Right lobe of liver (tissue), 6 donors: ENCODE results near the gene APOM. TPM values are rescaled to one million over a fixed set of nuclear protein-coding genes. Genes with fewer than 3 reads are reported as not detected.

Source experiments
- ATAC-seq, 4 donors: fragments of 200-7000 bp; cut with Tn5 transposase; one replicate each; pipeline ENCODE4 v1.9.1; 2020; ENCODE audit warnings: mild to moderate bottlenecking in 4 of 4, moderate library complexity in 4 of 4
- DNase-seq, 3 donors: peaks; one replicate each; pipeline ENCODE4 v3.0.0-alpha.2; 2020
- H3K27ac ChIP-seq, 3 donors: fragments of 200-600 bp; one replicate each; pipeline ENCODE4 v1.8.0; 2022
- H3K27me3 ChIP-seq, 2 donors: fragments of 200-600 bp; one replicate each; pipeline ENCODE4 v1.8.0; 2022
- H3K36me3 ChIP-seq, 4 donors: fragments of 200-600 bp; sonication (generic) in 1 of 4; one replicate each; pipeline versions ENCODE4 v1.5.1 to v1.8.0; 2017 to 2022; ENCODE audit warnings: control low read depth in 1 of 4
- H3K4me1 ChIP-seq, 4 donors: fragments of 200-600 bp; sonication (generic) in 1 of 4; one replicate each; pipeline versions ENCODE4 v1.5.1 to v1.8.0; 2017 to 2022; ENCODE audit warnings: control low read depth in 1 of 4
- H3K4me3 ChIP-seq, 3 donors: fragments of 200-600 bp; one replicate each; pipeline ENCODE4 v1.8.0; 2022
- H3K9me3 ChIP-seq, 4 donors: fragments of 200-600 bp; sonication (generic) in 1 of 4; one replicate each; pipeline versions ENCODE4 v1.5.1 to v1.8.0; 2017 to 2022; ENCODE audit warnings: control low read depth in 1 of 4
- CTCF ChIP-seq, 4 donors: fragments of 200-600 bp in 3 of 4; fragments of 450-650 bp in 1 of 4; IDR thresholded peaks; one replicate each; pipeline versions ENCODE4 v1.5.1 to v1.8.0; 2016 to 2022; ENCODE audit warnings: antibody characterized with exemption in 4 of 4, mild to moderate bottlenecking in 2 of 4
- POLR2A ChIP-seq: fragments of 450-650 bp; IDR thresholded peaks from one replicate; pipeline ENCODE4 v1.6.1; 2017; ENCODE audit warnings: antibody characterized with exemption, mild to moderate bottlenecking
- WGBS: methylation state at CpG from one replicate; pipeline ENCODE4 v1.1.6; 2018; ENCODE audit warnings: low coverage, low lambda C conversion rate; ENCODE audit not compliant: insufficient coverage; ENCODE audit errors: missing lambda C conversion rate; 5-methylcytosine and 5-hydroxymethylcytosine counted together
- intact Hi-C, 2 donors: fragments of 100-400 bp; cut with DNase I; formaldehyde crosslinking; loops; one replicate each; pipeline versions ENCODE4 v1.11.2 to v1.14.1; 2022
- total RNA-seq, 6 experiments: library from RNA; depleted of rRNA in 2 of 6; stranded (reverse); fragments of >200 nt in 2 of 6; fragmentation: NEBNext Ultra II Directional in 3 of 6; extraction: Animal tissue kit (Norgen Biotek cat#: 25700) in 3 of 6; gene quantifications; one replicate each; pipeline versions ENCODE4 v1.1.0 to v1.2.4, GENCODE V29; 2016 to 2023
- donor health status: DM: no; HTN: yes; CAD: no.
- donor health status: DM: no; HTN: no; CAD: no.
- donor health status: DM: no; HTN: no; CAD: no.
- donor health status: DM: no; HTN: yes; CAD: no.
- donor health status: DM: no; HTN: yes; CAD: no.

The APOM gene
- total RNA-seq, 6 experiments from 2014 or later = 100 to 182 (median 116) TPM

GRCh38 chr6:31691078-31691463 lies 35.4 kb downstream of the APOM start:
- no peak overlapping the region for H3K27ac ChIP-seq
- ATAC-seq = no peak
- intact Hi-C loops = no loop called here

GRCh38 chr6:31691564-31692108 lies 35.9 kb downstream of the APOM start:
- WGBS = 95% methylated on average over 6 of the region's 12 CpGs
- Histone ChIP-seq H3K4me1 (no peaks in the 10 kb centered on the region), H3K36me3 (peaks cover 0 to 89% (median 25%) of the 10 kb centered on the region in 4 donors), H3K27ac (no peak overlapping the region), H3K27me3 (no peaks in the 10 kb centered on the region), H3K4me3 (no peak overlapping the region), H3K9me3 (no peaks in the 10 kb centered on the region)
- TF ChIP-seq CTCF (IDR thresholded peaks at IDR 0.05) (no peak), POLR2A (no peak)
- ATAC-seq (no peak), DNase-seq (no peak)
- intact Hi-C loops = no loop called here

More at GRCh38 chr6:31691078-31691463, 35.4 kb downstream of the APOM start:
- no peak for TF ChIP-seq POLR2A
- no peak for TF ChIP-seq CTCF (IDR thresholded peaks at IDR 0.05)
- WGBS = 93% methylated on average over 6 of the region's 6 CpGs
- DNase-seq = no peak
- Histone ChIP-seq H3K4me1 (no peaks in the 10 kb centered on the region), H3K36me3 (peaks cover 0 to 87% (median 25%) of the 10 kb centered on the region in 4 donors), H3K9me3 (no peaks in the 10 kb centered on the region), H3K4me3 (no peak overlapping the region), H3K27me3 (no peaks in the 10 kb centered on the region)

GRCh38 chr6:31692353-31692752 lies 36.7 kb downstream of the APOM start:
- 85% methylated on average over 2 of the region's 4 CpGs for WGBS
- intact Hi-C loops = no loop called here
- peaks cover 0 to 86% (median 24%) of the 10 kb centered on the region in 4 donors for H3K36me3 ChIP-seq
- no peak for TF ChIP-seq POLR2A
- TF ChIP-seq CTCF (IDR thresholded peaks at IDR 0.05) = no peak
- no peaks in the 10 kb centered on the region for H3K4me1 ChIP-seq
- no peaks in the 10 kb centered on the region for H3K9me3 ChIP-seq
- no peak overlapping the region for H3K27ac ChIP-seq
- H3K27me3 ChIP-seq = no peaks in the 10 kb centered on the region
- H3K4me3 ChIP-seq = no peak overlapping the region
- ATAC-seq (no peak), DNase-seq (no peak)

GRCh38 chr6:31692886-31693285 lies 37.2 kb downstream of the APOM start:
- no peaks in the 10 kb centered on the region for H3K27me3 ChIP-seq
- H3K36me3 ChIP-seq = peaks cover 0 to 80% (median 23%) of the 10 kb centered on the region in 4 donors
- intact Hi-C loops = no loop called here
- DNase-seq = no peak
- ATAC-seq = no peak
- no peaks in the 10 kb centered on the region for H3K9me3 ChIP-seq
- no peaks in the 10 kb centered on the region for H3K4me1 ChIP-seq
- TF ChIP-seq POLR2A (no peak), CTCF (IDR thresholded peaks at IDR 0.05) (no peak)
- no peak overlapping the region for H3K27ac ChIP-seq
- 90% methylated on average over 7 of the region's 9 CpGs for WGBS
- H3K4me3 ChIP-seq = no peak overlapping the region
